ENCODE data around the gene NEDD9. TPM values are rescaled to one million over a fixed set of nuclear protein-coding genes. Genes with fewer than 3 reads are reported as not detected.

Gene NEDD9
- total and polyA plus RNA-seq, 10 of the 15 experiments (the other 5 are each of a cell fraction or from before 2014, with no cell fraction given) = 4.9 to 92.6 (median 14.6) TPM

- TF ChIP-seq ATF2 (IDR thresholded peaks at IDR 0.05; ENCODE audit: low read length) (no peak), TCF7 (IDR thresholded peaks at IDR 0.05; ENCODE audit: borderline replicate concordance) (no peak)
Measured at GRCh38 chr6:11187301-11187700, 45.2 kb downstream of the NEDD9 start (continued).

GRCh38 chr6:11185204-11185842, 47.1 kb downstream of the NEDD9 start:
- H3K36me3 ChIP-seq (ENCODE audit: control insufficient read depth in 2 of 2, insufficient read depth in 2 of 2, low read length in 1 of 2) = peaks cover 9 to 40% of the 10 kb centered on the region in 2 experiments
- ChIA-PET SMC1A (ENCODE audit: uncharacterized antibody, unreplicated experiment) (interaction anchor here (0.9 to 1.6 kb wide), 5 partner anchors 9 to 92 kb away, joined by 3 to 4 read pairs (median 4); no protein-coding TSS in a partner anchor), CTCF (interaction anchor here (1.1 to 1.5 kb wide), 2 partner anchors 41 to 136 kb away, joined by 3 read pairs; no protein-coding TSS in a partner anchor), POLR2A (no interaction called here), RAD21 (ENCODE audit: unreplicated experiment) (no interaction called here)
- no peak overlapping the region for H2AFZ ChIP-seq (ENCODE audit: control insufficient read depth, low read depth, low read length)
- FAIRE-seq = no peak
- no peak overlapping the region for H3K27ac ChIP-seq (ENCODE audit: control insufficient read depth, insufficient read depth)
- no peak for ATAC-seq
- no peaks in the 10 kb centered on the region for H3K9me3 ChIP-seq (replicated peaks; ENCODE audit: control insufficient read depth, insufficient read depth, low read length)
- H4K20me1 ChIP-seq (ENCODE audit: control insufficient read depth, insufficient read depth) = no peaks in the 10 kb centered on the region
- no peak for DNase-seq (ENCODE audit: low read depth, low spot score)
- no peaks in the 10 kb centered on the region; the same call in 1 of the 2 replicates for H3K79me2 ChIP-seq (ENCODE audit: control insufficient read depth, insufficient read depth, low read length)
- no peaks in the 10 kb centered on the region for H3K27me3 ChIP-seq (replicated peaks in 1 of 2; ENCODE audit: control insufficient read depth in 2 of 2, insufficient read depth in 2 of 2, low read length in 1 of 2)
- no peak overlapping the region for H3K9ac ChIP-seq (ENCODE audit: control insufficient read depth, insufficient read depth, low read length)
- no TSS peak for BruUV-seq (replicated peaks)
- H3K4me2 ChIP-seq (ENCODE audit: control insufficient read depth, insufficient read depth) = no peak overlapping the region
- TF ChIP-seq YY1 (IDR thresholded peaks at IDR 0.05; ENCODE audit: low read depth, low read length) = peak; percentile 72
- no peak for TF ChIP-seq FOXK2 (IDR thresholded peaks at IDR 0.05)
- WGBS (ENCODE audit: insufficient coverage, insufficient replicate concordance, low lambda C conversion rate, missing lambda C conversion rate) = 96% methylated on average over 16 of the region's 17 CpGs
- no peaks in the 10 kb centered on the region for H3K4me1 ChIP-seq (ENCODE audit: control insufficient read depth, insufficient read depth, low read length)
- intact Hi-C loops (cut with micrococcal nuclease; ENCODE audit: unreplicated experiment) (no loop called here), in situ Hi-C loops (cut with MboI) (no loop called here)
- H3K4me3 ChIP-seq = no peak overlapping the region

Data from GM12878 (cell line).